OCI-LY1 (cell line): ENCODE data around the gene SLC35F6.

Experiments used
- EZH2 ChIP-seq: fragments of 200-600 bp; sonication (generic), shearing (Covaris generic); IDR thresholded peaks from 2 replicates; pipeline ENCODE4 v1.8.0; 2017; ENCODE audit warnings: borderline replicate concordance, mixed run types, mild to moderate bottlenecking, antibody characterized with exemption, low read length, moderate library complexity, mixed read lengths
- TF ChIP-seq, protein P1 (sequence below): fragments of 200-600 bp; sonication (generic), shearing (Covaris generic); IDR thresholded peaks from 2 replicates; pipeline ENCODE4 v1.5.1; 2017; ENCODE audit warnings: mild to moderate bottlenecking, antibody characterized with exemption, low read length, moderate library complexity, mixed read lengths

DNA sequence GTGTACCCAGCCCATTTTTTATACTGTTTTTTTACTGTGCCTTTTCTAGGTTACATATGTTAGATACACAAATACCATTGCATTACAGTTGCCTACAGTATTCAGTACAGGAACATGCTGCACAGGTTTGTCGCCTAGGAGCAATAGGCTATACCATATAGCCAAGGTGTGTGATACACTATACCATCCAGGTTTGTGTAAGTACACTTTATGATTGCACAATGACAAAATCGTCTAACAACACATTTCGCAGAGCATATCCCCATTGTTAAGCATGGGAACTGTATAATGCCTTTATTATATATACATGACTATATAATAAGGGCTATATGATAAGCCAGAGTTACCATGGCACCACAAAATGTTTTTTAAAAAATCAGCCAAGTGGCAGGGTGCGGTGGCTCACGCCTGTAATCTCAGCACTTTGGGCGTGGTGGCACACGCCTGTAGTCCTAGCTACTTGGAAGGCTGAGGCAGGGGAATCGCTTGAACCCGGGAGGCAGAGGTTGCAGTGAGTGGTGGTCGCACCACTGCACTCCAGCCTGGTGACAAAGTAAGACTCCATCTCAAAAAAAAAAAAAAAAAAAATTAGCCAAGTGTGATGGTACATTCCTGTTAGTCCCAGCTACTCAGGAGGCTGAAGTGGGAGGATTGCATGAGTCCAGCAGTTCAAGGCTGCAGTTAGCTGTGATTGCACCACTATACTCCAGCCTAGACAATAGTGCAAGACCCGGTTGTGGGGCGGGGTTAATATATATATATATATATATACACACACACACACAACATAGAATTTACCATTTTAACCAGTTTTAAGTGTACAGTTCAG, 19.0 kb downstream of the SLC35F6 start:
- TF ChIP-seq, protein P1, sequence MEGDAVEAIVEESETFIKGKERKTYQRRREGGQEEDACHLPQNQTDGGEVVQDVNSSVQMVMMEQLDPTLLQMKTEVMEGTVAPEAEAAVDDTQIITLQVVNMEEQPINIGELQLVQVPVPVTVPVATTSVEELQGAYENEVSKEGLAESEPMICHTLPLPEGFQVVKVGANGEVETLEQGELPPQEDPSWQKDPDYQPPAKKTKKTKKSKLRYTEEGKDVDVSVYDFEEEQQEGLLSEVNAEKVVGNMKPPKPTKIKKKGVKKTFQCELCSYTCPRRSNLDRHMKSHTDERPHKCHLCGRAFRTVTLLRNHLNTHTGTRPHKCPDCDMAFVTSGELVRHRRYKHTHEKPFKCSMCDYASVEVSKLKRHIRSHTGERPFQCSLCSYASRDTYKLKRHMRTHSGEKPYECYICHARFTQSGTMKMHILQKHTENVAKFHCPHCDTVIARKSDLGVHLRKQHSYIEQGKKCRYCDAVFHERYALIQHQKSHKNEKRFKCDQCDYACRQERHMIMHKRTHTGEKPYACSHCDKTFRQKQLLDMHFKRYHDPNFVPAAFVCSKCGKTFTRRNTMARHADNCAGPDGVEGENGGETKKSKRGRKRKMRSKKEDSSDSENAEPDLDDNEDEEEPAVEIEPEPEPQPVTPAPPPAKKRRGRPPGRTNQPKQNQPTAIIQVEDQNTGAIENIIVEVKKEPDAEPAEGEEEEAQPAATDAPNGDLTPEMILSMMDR = no peak
- no peak for TF ChIP-seq EZH2
